ENCODE data around the gene AHCYL1. TPM values are rescaled to one million over a fixed set of nuclear protein-coding genes. Genes with fewer than 3 reads are reported as not detected.
"Not testable (repeated sequence)": the region's sequence is repeated elsewhere in the genome, so short reads cannot be mapped to it uniquely, and the experiment has no call there.

AHCYL1 gene
- total RNA-seq, 1 donor from 2014 or later, result 60.5 TPM

GRCh38 chr1:110024613-110025012, 40.0 kb downstream of the AHCYL1 start:
- Mint-ChIP-seq H3K4me1 (ENCODE audit: low read depth, unreplicated experiment) (no peaks in the 10 kb centered on the region), H3K9me3 (ENCODE audit: unreplicated experiment) (no peaks in the 10 kb centered on the region), H3K27ac (ENCODE audit: unreplicated experiment) (no peak overlapping the region), H3K36me3 (ENCODE audit: low read depth, unreplicated experiment) (peaks cover 10% of the 10 kb centered on the region), H3K27me3 (ENCODE audit: low read depth, unreplicated experiment) (no peaks in the 10 kb centered on the region), H3K4me3 (ENCODE audit: unreplicated experiment) (no peak overlapping the region)
- Histone ChIP-seq H3K9me3 (ENCODE audit: insufficient read depth, low read depth, low read length) (no peaks in the 10 kb centered on the region), H4K20me1 (ENCODE audit: insufficient read depth, low read length) (no peaks in the 10 kb centered on the region), H3K4me3 (ENCODE audit: insufficient read depth, low read depth, low read length) (no peak overlapping the region), H2AFZ (ENCODE audit: low read depth, low read length) (no peak overlapping the region), H3K27ac (ENCODE audit: low read depth, low read length) (no peak overlapping the region), H3K4me1 (ENCODE audit: insufficient read depth, low read length) (peaks cover 9% of the 10 kb centered on the region), H3K36me3 (ENCODE audit: insufficient read depth, low read length) (peaks cover 43% of the 10 kb centered on the region), H3K79me2 (ENCODE audit: insufficient read depth, low read length) (no peaks in the 10 kb centered on the region), H3K27me3 (ENCODE audit: insufficient read depth, low read length) (no peaks in the 10 kb centered on the region), H3K4me2 (ENCODE audit: low read length) (no peak overlapping the region), H3K9ac (ENCODE audit: low read length) (no peak overlapping the region)
- no peak for TF ChIP-seq CTCF (IDR thresholded peaks at IDR 0.05; ENCODE audit: insufficient read depth, low read depth, low read length)
- TF ChIP-seq EZH2 (IDR thresholded peaks at IDR 0.05; ENCODE audit: insufficient read depth, low read length), result no peak
- no peak for FAIRE-seq
- no peak for DNase-seq (ENCODE audit: low read depth)

- H3K9ac ChIP-seq (ENCODE audit: low read length); H4K20me1 ChIP-seq (ENCODE audit: insufficient read depth, low read length); H3K9me3 ChIP-seq (ENCODE audit: insufficient read depth, low read depth, low read length); H3K4me3 Mint-ChIP-seq (ENCODE audit: unreplicated experiment); H3K36me3 ChIP-seq (ENCODE audit: insufficient read depth, low read length); H3K27ac ChIP-seq (ENCODE audit: low read depth, low read length); DNase-seq (ENCODE audit: low read depth); FAIRE-seq; H3K9me3 Mint-ChIP-seq (ENCODE audit: unreplicated experiment); H3K4me3 ChIP-seq (ENCODE audit: insufficient read depth, low read depth, low read length); H3K27me3 ChIP-seq (ENCODE audit: insufficient read depth, low read length); H3K36me3 Mint-ChIP-seq (ENCODE audit: low read depth, unreplicated experiment); H3K4me1 Mint-ChIP-seq (ENCODE audit: low read depth, unreplicated experiment); H3K27me3 Mint-ChIP-seq (ENCODE audit: low read depth, unreplicated experiment): not testable (repeated sequence)
- Histone ChIP-seq H3K4me2 (ENCODE audit: low read length) (peak overlapping the region; percentile 68), H3K79me2 (ENCODE audit: insufficient read depth, low read length) (peaks cover 11% of the 10 kb centered on the region), H3K4me1 (ENCODE audit: insufficient read depth, low read length) (peaks cover 16% of the 10 kb centered on the region), H2AFZ (ENCODE audit: low read depth, low read length) (peak overlapping the region; percentile 32)
- H3K27ac Mint-ChIP-seq (ENCODE audit: unreplicated experiment), result peak overlapping the region; percentile 68
Measured at GRCh38 chr1:110030687-110031086, 46.1 kb downstream of the AHCYL1 start.

- Histone ChIP-seq H3K9me3 (ENCODE audit: insufficient read depth, low read depth, low read length) (no peaks in the 10 kb centered on the region), H4K20me1 (ENCODE audit: insufficient read depth, low read length) (peaks cover 22% of the 10 kb centered on the region), H3K79me2 (ENCODE audit: insufficient read depth, low read length) (peaks cover 28% of the 10 kb centered on the region), H3K4me1 (ENCODE audit: insufficient read depth, low read length) (peaks cover 20% of the 10 kb centered on the region), H3K4me2 (ENCODE audit: low read length) (no peak overlapping the region), H3K36me3 (ENCODE audit: insufficient read depth, low read length) (peaks cover 3% of the 10 kb centered on the region), H3K27me3 (ENCODE audit: insufficient read depth, low read length) (no peaks in the 10 kb centered on the region), H3K9ac (ENCODE audit: low read length) (no peak overlapping the region), H3K4me3 (ENCODE audit: insufficient read depth, low read depth, low read length) (no peak overlapping the region), H3K27ac (ENCODE audit: low read depth, low read length) (no peak overlapping the region), H2AFZ (ENCODE audit: low read depth, low read length) (no peak overlapping the region)
- TF ChIP-seq EZH2 (IDR thresholded peaks at IDR 0.05; ENCODE audit: insufficient read depth, low read length) (no peak), CTCF (IDR thresholded peaks at IDR 0.05; ENCODE audit: insufficient read depth, low read depth, low read length) (no peak)
- peaks cover 6% of the 10 kb centered on the region for H3K36me3 Mint-ChIP-seq (ENCODE audit: low read depth, unreplicated experiment)
- peaks cover 15% of the 10 kb centered on the region for H3K4me1 Mint-ChIP-seq (ENCODE audit: low read depth, unreplicated experiment)
- no peaks in the 10 kb centered on the region for H3K9me3 Mint-ChIP-seq (ENCODE audit: unreplicated experiment)
- FAIRE-seq (no peak), DNase-seq (ENCODE audit: low read depth) (no peak)
- no peaks in the 10 kb centered on the region for H3K27me3 Mint-ChIP-seq (ENCODE audit: low read depth, unreplicated experiment)
- H3K4me3 Mint-ChIP-seq (ENCODE audit: unreplicated experiment), result no peak overlapping the region
- H3K27ac Mint-ChIP-seq (ENCODE audit: unreplicated experiment), result no peak overlapping the region
Measured at GRCh38 chr1:110032327-110032726, 47.8 kb downstream of the AHCYL1 start.

All from astrocyte (in vitro differentiated cells and primary cell).